ENCODE measurements around the gene CYBA.

GRCh38 chr16:88629835-88630234 is 21.0 kb downstream of the CYBA start:
- no peak for TF ChIP-seq EZH2 (IDR thresholded peaks at IDR 0.05; ENCODE audit: borderline replicate concordance, insufficient read depth, low read length, poor library complexity, severe bottlenecking)
- TF ChIP-seq CTCF (IDR thresholded peaks at IDR 0.05; ENCODE audit: poor library complexity, severe bottlenecking), result no peak
- TF ChIP-seq EP300 (conservative IDR thresholded peaks at IDR 0.05; ENCODE audit: poor library complexity, severe bottlenecking), result no peak
- TF ChIP-seq SMC3 (conservative IDR thresholded peaks at IDR 0.05; ENCODE audit: poor library complexity), result no peak
- no peak for TF ChIP-seq RAD21 (conservative IDR thresholded peaks at IDR 0.05)
- TF ChIP-seq POLR2AphosphoS5 (IDR thresholded peaks at IDR 0.05), result no peak
